Central memory CD8-positive, alpha-beta T cell (primary cell): ENCODE measurements around the gene PACSIN2.

ENCODE experiments used
- ATAC-seq: fragments of 150-1000 bp; cut with Tn5 transposase; replicated peaks from 2 replicates; pipeline ENCODE4 v1.10.0; 2022; ENCODE audit warnings: mild to moderate bottlenecking, moderate FRiP score, moderate number of reproducible peaks; ENCODE audit not compliant: poor library complexity, severe bottlenecking; ENCODE audit errors: extremely low read depth
- DNase-seq, 2 donors: peaks; one replicate each; pipeline ENCODE4 v3.0.0; 2021; ENCODE audit warnings: low spot score in 2 of 2
- H3K27ac Mint-ChIP-seq: one replicate; pipeline ENCODE4 v1.8.0; 2022; ENCODE audit warnings: low read depth, mild to moderate bottlenecking, moderate library complexity, mixed read lengths
- H3K27me3 Mint-ChIP-seq: one replicate; pipeline ENCODE4 v1.8.0; 2022; ENCODE audit warnings: mixed read lengths
- H3K36me3 Mint-ChIP-seq: one replicate; pipeline ENCODE4 v1.8.0; 2022; ENCODE audit warnings: mild to moderate bottlenecking, moderate library complexity, mixed read lengths; ENCODE audit not compliant: insufficient read depth
- H3K4me1 Mint-ChIP-seq: one replicate; pipeline ENCODE4 v1.8.0; 2022; ENCODE audit warnings: mixed read lengths
- H3K4me3 Mint-ChIP-seq: one replicate; pipeline ENCODE4 v1.8.0; 2022; ENCODE audit warnings: mild to moderate bottlenecking, moderate library complexity, mixed read lengths
- H3K9me3 Mint-ChIP-seq: one replicate; pipeline ENCODE4 v1.8.0; 2022; ENCODE audit warnings: mixed read lengths

PACSIN2 gene

GRCh38 chr22:42865536-42865935 is 149.4 kb downstream of the PACSIN2 start:
- Mint-ChIP-seq H3K4me1 (peaks cover 11% of the 10 kb centered on the region), H3K27me3 (no peaks in the 10 kb centered on the region), H3K27ac (no peak overlapping the region), H3K4me3 (no peak overlapping the region), H3K36me3 (peaks cover 9% of the 10 kb centered on the region), H3K9me3 (no peaks in the 10 kb centered on the region)
- DNase-seq (no peak), ATAC-seq (no peak)

- ATAC-seq (no peak), DNase-seq (no peak)
- H3K9me3 Mint-ChIP-seq: no peaks in the 10 kb centered on the region
- H3K27ac Mint-ChIP-seq: no peak overlapping the region
- H3K36me3 Mint-ChIP-seq: peaks cover 9% of the 10 kb centered on the region
- peaks cover 11% of the 10 kb centered on the region for H3K4me1 Mint-ChIP-seq
- no peaks in the 10 kb centered on the region for H3K27me3 Mint-ChIP-seq
- peak overlapping the region; percentile 3 for H3K4me3 Mint-ChIP-seq
Observed at GRCh38 chr22:42863349-42863961, 151.5 kb downstream of the PACSIN2 start.

DNA sequence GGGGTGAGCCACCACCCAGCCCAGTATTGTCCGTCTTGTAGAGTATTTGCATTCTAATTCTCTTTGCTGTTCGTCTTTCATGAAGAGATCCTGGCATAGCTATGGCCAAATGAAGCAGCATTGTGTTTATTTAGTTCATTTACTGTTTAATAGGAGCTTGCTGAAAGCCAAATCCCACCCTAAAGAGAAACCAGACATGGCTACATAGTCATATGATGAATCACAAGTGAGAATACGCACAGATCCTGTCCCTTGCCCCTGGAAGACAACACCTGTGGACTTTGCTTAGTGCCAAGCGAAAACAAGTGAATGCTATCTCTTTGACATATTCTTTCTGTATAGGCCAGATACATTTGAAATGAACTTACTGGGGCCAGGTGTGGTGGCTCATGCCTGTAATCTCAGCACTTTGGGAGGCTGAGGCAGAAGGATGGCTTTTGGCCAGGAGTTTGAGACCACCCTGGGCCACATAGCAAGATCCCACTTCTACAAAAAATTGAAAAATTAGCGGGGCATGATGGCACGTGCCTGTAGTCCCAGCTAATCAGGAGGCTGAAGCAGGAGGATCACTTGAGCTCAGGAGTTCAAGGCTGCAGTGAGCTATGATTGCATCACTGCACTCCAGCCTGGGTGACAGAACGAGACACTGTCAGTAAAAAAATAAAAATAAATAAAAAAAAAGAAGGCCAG is 152.8 kb downstream of the PACSIN2 start:
- Mint-ChIP-seq H3K9me3 (no peaks in the 10 kb centered on the region), H3K27ac (no peak overlapping the region), H3K27me3 (no peaks in the 10 kb centered on the region), H3K4me3 (no peak overlapping the region), H3K36me3 (peaks cover 11% of the 10 kb centered on the region), H3K4me1 (peaks cover 6% of the 10 kb centered on the region)
- DNase-seq (no peak), ATAC-seq (no peak)

- Mint-ChIP-seq H3K9me3 (no peaks in the 10 kb centered on the region), H3K4me1 (peaks cover 6% of the 10 kb centered on the region), H3K27me3 (no peaks in the 10 kb centered on the region), H3K36me3 (peaks cover 13% of the 10 kb centered on the region), H3K27ac (no peak overlapping the region), H3K4me3 (no peak overlapping the region)
- ATAC-seq: no peak
- no peak for DNase-seq
Observed at GRCh38 chr22:42860968-42861367, 154.0 kb downstream of the PACSIN2 start.

DNA sequence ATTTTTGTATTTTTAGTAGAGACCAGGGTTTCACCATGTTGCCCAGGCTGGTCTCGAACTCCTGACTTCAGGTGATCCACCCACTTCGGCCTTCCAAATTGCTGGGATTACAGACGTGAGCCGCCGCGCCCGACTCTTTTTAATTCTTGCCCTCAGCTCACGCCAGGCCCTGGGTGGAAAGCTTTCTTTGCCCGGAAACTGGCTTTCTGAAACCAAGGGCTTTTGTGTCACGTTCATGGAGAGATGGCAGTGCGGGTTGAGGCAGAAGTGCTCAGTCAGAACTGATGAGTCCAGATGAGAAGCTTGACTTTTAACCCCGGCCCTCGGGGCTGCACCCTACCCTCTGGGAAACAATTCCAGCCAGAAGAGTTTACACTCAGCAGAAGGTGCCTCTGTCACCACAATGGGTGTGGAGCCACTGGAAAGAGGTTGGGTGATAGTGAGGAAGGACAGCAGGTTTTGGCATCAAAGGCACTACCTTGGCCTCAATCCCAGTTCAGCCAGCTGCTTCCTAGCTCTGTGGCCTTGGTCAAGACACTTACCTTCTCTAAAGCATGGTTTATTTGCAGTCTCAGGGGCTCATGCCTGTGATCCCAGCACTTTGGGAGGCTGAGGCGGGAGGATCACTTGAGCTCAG is 157.0 kb downstream of the PACSIN2 start:
- DNase-seq (no peak), ATAC-seq (no peak)
- Mint-ChIP-seq H3K27me3 (no peaks in the 10 kb centered on the region), H3K9me3 (no peaks in the 10 kb centered on the region), H3K4me1 (peaks cover 7% of the 10 kb centered on the region), H3K36me3 (peaks cover 14% of the 10 kb centered on the region), H3K4me3 (peak overlapping the region; percentile 70), H3K27ac (no peak overlapping the region)

GRCh38 chr22:42856865-42857704 is 157.9 kb downstream of the PACSIN2 start, which contains the start of gene ARFGAP3:
Gene ARFGAP3, minus strand, starts transcription at chr22:42857273. Its CDS starts 91 bp downstream, at chr22:42857182.
- H3K4me3 Mint-ChIP-seq: peak within 1 kb of the TSS; percentile 85
- H3K36me3 Mint-ChIP-seq: peaks cover 14% of the 10 kb centered on the region
- H3K4me1 Mint-ChIP-seq: peaks cover 7% of the 10 kb centered on the region
- ATAC-seq (peak; percentile 86), DNase-seq (peak; percentile 93 to 96)
- H3K27me3 Mint-ChIP-seq: no peaks in the 10 kb centered on the region
- H3K27ac Mint-ChIP-seq: peak within 1 kb of the TSS; percentile 83
- H3K9me3 Mint-ChIP-seq: no peaks in the 10 kb centered on the region

GRCh38 chr22:42856179-42856864 is 158.6 kb downstream of the PACSIN2 start:
- Mint-ChIP-seq H3K4me1 (peaks cover 10% of the 10 kb centered on the region), H3K9me3 (no peaks in the 10 kb centered on the region), H3K27me3 (no peaks in the 10 kb centered on the region), H3K4me3 (peak overlapping the region; percentile 85), H3K36me3 (peaks cover 14% of the 10 kb centered on the region), H3K27ac (peak overlapping the region; percentile 83)
- ATAC-seq: peak; percentile 58
- DNase-seq: peak in 1 of 2 donors; percentile 49

DNA sequence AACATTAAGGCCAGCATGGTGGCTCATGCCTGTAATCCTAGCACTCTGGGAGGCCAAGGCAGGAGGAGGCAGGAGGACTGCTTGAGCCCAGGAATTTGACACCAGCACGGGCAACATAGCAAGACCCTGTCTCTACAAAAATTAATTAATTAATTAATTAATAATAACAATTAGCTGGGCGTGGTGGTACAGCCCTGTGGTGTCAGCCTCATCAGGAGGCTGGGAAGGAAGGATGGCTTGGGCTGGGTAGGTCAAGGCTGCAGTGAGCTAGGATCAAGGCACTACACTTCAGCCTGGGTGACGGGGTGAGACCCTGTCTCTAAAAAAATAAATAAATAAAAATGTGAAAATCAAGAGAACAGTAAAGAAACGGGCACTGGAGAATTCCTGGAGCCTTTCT is 159.2 kb downstream of the PACSIN2 start:
- Mint-ChIP-seq H3K36me3 (peaks cover 13% of the 10 kb centered on the region), H3K4me1 (peaks cover 16% of the 10 kb centered on the region), H3K27ac (peak overlapping the region; percentile 83), H3K9me3 (no peaks in the 10 kb centered on the region), H3K27me3 (no peaks in the 10 kb centered on the region), H3K4me3 (peak overlapping the region; percentile 85)
- no peak for DNase-seq
- ATAC-seq: no peak

DNA sequence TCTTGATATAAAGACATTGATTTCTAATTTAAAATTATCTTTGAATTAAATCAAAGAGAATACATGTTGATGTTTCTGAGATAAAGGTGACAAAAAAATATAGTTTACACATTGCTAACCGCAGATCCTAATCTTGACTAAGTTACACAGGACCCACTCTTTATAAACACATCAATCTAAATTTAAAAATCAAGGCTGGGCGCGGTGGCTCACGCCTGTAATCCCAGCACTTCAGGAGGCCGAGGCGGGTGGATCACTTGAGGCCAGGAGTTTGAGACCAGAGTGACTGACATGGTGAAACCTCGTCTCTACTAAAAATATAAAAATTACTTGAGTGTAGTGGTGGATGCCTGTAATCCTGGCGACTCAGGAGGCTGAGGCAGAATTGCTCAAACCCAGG is 159.7 kb downstream of the PACSIN2 start:
- Mint-ChIP-seq H3K27ac (peak overlapping the region; percentile 83), H3K9me3 (no peaks in the 10 kb centered on the region), H3K4me1 (peaks cover 18% of the 10 kb centered on the region), H3K27me3 (no peaks in the 10 kb centered on the region), H3K4me3 (peak overlapping the region; percentile 85), H3K36me3 (peaks cover 11% of the 10 kb centered on the region)
- ATAC-seq (no peak), DNase-seq (no peak)

DNA sequence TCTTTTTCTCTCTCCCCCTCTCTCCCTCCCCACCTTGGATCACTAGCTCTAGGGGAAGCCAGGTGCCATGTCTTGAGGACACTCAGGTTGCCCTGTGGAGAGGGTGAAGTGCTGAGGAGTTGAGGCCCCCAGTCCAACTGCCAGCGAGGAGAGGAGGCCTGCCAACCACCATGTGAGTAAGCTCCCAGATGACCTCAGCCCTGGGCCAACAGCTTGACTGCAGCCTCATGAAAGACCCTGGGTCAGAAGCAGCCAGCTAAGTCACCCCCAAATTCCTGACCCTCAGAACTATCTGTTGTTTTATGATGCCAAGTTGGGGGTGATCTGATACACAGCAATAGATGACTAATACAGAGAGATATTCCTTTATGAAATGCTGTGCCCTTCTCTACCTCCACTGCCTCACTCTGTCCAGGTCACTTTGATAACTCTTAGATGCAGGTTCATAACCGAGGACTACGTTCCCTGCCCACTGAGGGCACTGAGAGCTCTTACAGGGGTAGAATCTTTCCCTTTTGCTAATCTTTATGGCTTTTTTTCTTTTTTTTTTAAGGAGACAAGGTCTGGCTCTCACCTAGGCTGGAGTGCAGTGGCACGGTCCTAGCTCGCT is 165.9 kb downstream of the PACSIN2 start:
- Mint-ChIP-seq H3K27me3 (no peaks in the 10 kb centered on the region), H3K9me3 (no peaks in the 10 kb centered on the region), H3K36me3 (peaks cover 26% of the 10 kb centered on the region), H3K4me1 (peaks cover 34% of the 10 kb centered on the region), H3K4me3 (no peak overlapping the region), H3K27ac (no peak overlapping the region)
- ATAC-seq (no peak), DNase-seq (no peak)

DNA sequence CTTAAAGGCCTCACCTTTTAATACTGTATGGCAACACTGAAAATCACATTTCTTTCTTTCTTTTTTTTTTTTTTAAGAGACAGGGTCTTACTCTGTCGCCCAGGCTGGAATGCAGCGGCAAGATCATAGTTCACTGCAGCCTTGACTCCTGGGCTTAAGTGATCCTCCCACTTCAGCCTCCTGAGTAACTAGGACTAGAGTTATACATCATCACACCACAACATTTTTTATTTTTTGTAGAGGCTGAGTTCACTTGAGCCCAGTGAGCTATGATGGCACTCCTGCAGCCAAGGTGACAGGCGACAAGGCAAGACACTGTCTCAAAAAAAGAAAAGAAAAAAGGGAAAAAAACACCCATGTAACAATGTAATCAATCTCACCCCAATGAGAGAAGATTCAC is 167.8 kb downstream of the PACSIN2 start:
- H3K4me1 Mint-ChIP-seq: peaks cover 46% of the 10 kb centered on the region
- H3K4me3 Mint-ChIP-seq: no peak overlapping the region
- H3K36me3 Mint-ChIP-seq: peaks cover 35% of the 10 kb centered on the region
- DNase-seq (no peak), ATAC-seq (no peak)
- H3K27ac Mint-ChIP-seq: no peak overlapping the region
- H3K27me3 Mint-ChIP-seq: no peaks in the 10 kb centered on the region
- H3K9me3 Mint-ChIP-seq: no peaks in the 10 kb centered on the region
